Endothelial cell of umbilical vein (primary cell): ENCODE measurements around the gene THAP9. TPM values are rescaled to one million over a fixed set of nuclear protein-coding genes. Genes with fewer than 3 reads are reported as not detected.

Source experiments
- BruUV-seq: library from RNA; stranded (reverse); fragments of 400-500 nt; replicated peaks from 2 replicates; lab custom pipeline; 2021; lab: Mats Ljungman, UMichigan
- CTCF ChIA-PET: fragments of 300-600, 350-600 bp; sonication (Branson Sonifier 250); formaldehyde crosslinking; loops from one replicate; lab custom pipeline; 2021; ENCODE audit warnings: antibody characterized with exemption, inconsistent platforms; lab: Charles Lee
- POLR2A ChIA-PET: fragments of 300-600, 350-600 bp; sonication (Branson Sonifier 250); formaldehyde crosslinking; loops from one replicate; lab custom pipeline; 2021; ENCODE audit warnings: antibody characterized with exemption, inconsistent platforms; lab: Charles Lee
- DNase-seq: peaks from one replicate; pipeline ENCODE4 v3.0.0-alpha.2; 2011; ENCODE audit warnings: low read depth, low spot score
- FAIRE-seq: peaks from 2 replicates; lab custom pipeline; 2011; peaks lifted over from hg19 to GRCh38; lab: Jason Lieb, UNC
- H2AFZ ChIP-seq: 2 replicates; pipeline ENCODE4 v1.6.0; 2012; ENCODE audit warnings: low read depth, low read length, control low read depth, inconsistent platforms
- H3K27ac ChIP-seq: 2 replicates; pipeline ENCODE4 v1.5.1; 2011; ENCODE audit warnings: low read depth, mild to moderate bottlenecking, control low read depth, low read length, moderate library complexity; ENCODE audit not compliant: insufficient read depth
- H3K27me3 ChIP-seq, 2 experiments: 2 replicates each; pipeline versions ENCODE4 v1.6.0 to v1.6.1; 2011; ENCODE audit warnings: low read length in 2 of 2, mixed read lengths in 1 of 2; ENCODE audit not compliant: control insufficient read depth in 2 of 2, insufficient read depth in 2 of 2
- H3K36me3 ChIP-seq, 2 experiments: 2 replicates in 1 of 2; 3 replicates in 1 of 2; pipeline ENCODE4 v1.5.1; 2011; ENCODE audit warnings: low read length in 2 of 2, mild to moderate bottlenecking in 1 of 2, moderate library complexity in 1 of 2; ENCODE audit not compliant: control insufficient read depth in 2 of 2, insufficient read depth in 2 of 2; ENCODE audit errors: extremely low read depth in 1 of 2
- H3K4me1 ChIP-seq: 3 replicates; pipeline ENCODE4 v1.5.1; 2011; ENCODE audit warnings: mild to moderate bottlenecking, low read length; ENCODE audit not compliant: control insufficient read depth, insufficient read depth; ENCODE audit errors: extremely low read depth
- H3K4me2 ChIP-seq: 2 replicates; pipeline ENCODE4 v1.6.1; 2011; ENCODE audit warnings: low read length, control low read depth, mixed read lengths; ENCODE audit not compliant: insufficient read depth
- H3K4me3 ChIP-seq, 3 experiments: fragments of 200-600 bp in 1 of 3; sonication (generic), shearing (Covaris generic) in 1 of 3; replicated peaks in 1 of 3; 2 replicates each; pipeline ENCODE4 v1.5.1; 2011 to 2016; ENCODE audit warnings: control low read depth in 3 of 3, low read length in 3 of 3, mild to moderate bottlenecking in 2 of 3, inconsistent platforms in 1 of 3, low read depth in 1 of 3, moderate library complexity in 1 of 3; ENCODE audit not compliant: insufficient read depth in 1 of 3
- H3K79me2 ChIP-seq: 2 replicates; pipeline ENCODE4 v1.6.0; 2012; ENCODE audit warnings: low read length, inconsistent platforms; ENCODE audit not compliant: control insufficient read depth, insufficient read depth
- H3K9ac ChIP-seq: replicated peaks from 2 replicates; pipeline ENCODE3; 2011; ENCODE audit warnings: low read length, control low read depth; ENCODE audit not compliant: insufficient read depth; ENCODE audit errors: extremely low read depth
- H3K9me1 ChIP-seq: replicated peaks from 3 replicates; pipeline ENCODE4 v1.6.0; 2011; ENCODE audit warnings: mild to moderate bottlenecking, low read length; ENCODE audit not compliant: control insufficient read depth, insufficient read depth; ENCODE audit errors: extremely low read depth
- H3K9me3 ChIP-seq: replicated peaks from 2 replicates; pipeline ENCODE4 v1.5.1; 2012; ENCODE audit warnings: low read length, inconsistent platforms; ENCODE audit not compliant: control insufficient read depth, insufficient read depth
- H4K20me1 ChIP-seq: replicated peaks from 2 replicates; pipeline ENCODE3; 2011; ENCODE audit warnings: mild to moderate bottlenecking, low read length; ENCODE audit not compliant: control insufficient read depth, insufficient read depth; ENCODE audit errors: extremely low read depth
- EZH2 ChIP-seq: IDR thresholded peaks from 2 replicates; pipeline ENCODE4 v1.6.1; 2012; ENCODE audit warnings: borderline replicate concordance, low read depth, mild to moderate bottlenecking, moderate library complexity, low read length, inconsistent platforms; ENCODE audit not compliant: severe bottlenecking
- FOS ChIP-seq: IDR thresholded peaks from 2 replicates; pipeline ENCODE4 v1.6.1; 2011; ENCODE audit warnings: mild to moderate bottlenecking, low read length, moderate library complexity, borderline replicate concordance; ENCODE audit not compliant: insufficient read depth
- GATA2 ChIP-seq: IDR thresholded peaks from 2 replicates; pipeline ENCODE4 v1.7.0; 2011; ENCODE audit warnings: low read depth, mild to moderate bottlenecking, moderate library complexity, mixed read lengths, low read length; ENCODE audit not compliant: insufficient read length, insufficient read depth
- JUN ChIP-seq: IDR thresholded peaks from 2 replicates; pipeline ENCODE4 v1.6.1; 2011; ENCODE audit warnings: borderline replicate concordance, low read depth; ENCODE audit not compliant: insufficient read length, insufficient read depth
- MYC ChIP-seq: IDR thresholded peaks from one replicate; pipeline ENCODE4 v1.6.1; 2011; ENCODE audit warnings: mild to moderate bottlenecking, low read depth, low read length
- POLR2A ChIP-seq: IDR thresholded peaks from 2 replicates; pipeline ENCODE4 v1.6.1; 2012; ENCODE audit warnings: low read depth, mild to moderate bottlenecking, control low read depth, low read length
- POLR2AphosphoS5 ChIP-seq: IDR thresholded peaks from 2 replicates; pipeline ENCODE4 v1.6.1; 2012; ENCODE audit warnings: low read depth, mild to moderate bottlenecking, control low read depth, low read length, moderate library complexity; ENCODE audit not compliant: insufficient read depth
- dilution Hi-C: fragments of 300-500 bp; cut with MboI; formaldehyde crosslinking; loops from one replicate; pipeline ENCODE4 v1.15.0; 2019; ENCODE audit warnings: low sequenced_read_pairs; ENCODE audit not compliant: extremely low pct_ligation_motif_present
- intact Hi-C: fragments of 100-400 bp; cut with micrococcal nuclease; formaldehyde crosslinking; loops from one replicate; pipeline ENCODE4 v1.10.0; 2022
- polyA plus RNA-seq, 4 experiments: library from polyadenylated mRNA; depleted of rRNA in 3 of 4; stranded (reverse) in 3 of 4; unstranded in 1 of 4; fragments of >200 nt; gene quantifications; 2 replicates each; pipeline versions ENCODE4 v1.2.1 to v1.2.3, GENCODE V29; 2011 to 2012; ENCODE audit warnings: missing spikeins in 1 of 4
- total RNA-seq: library from RNA; stranded (reverse); gene quantifications from 2 replicates; pipeline ENCODE4 v1.2.3, GENCODE V29; 2021
- TF ChIP-seq, protein P1 (sequence below), 2 donors: IDR thresholded peaks; 1 replicate in 1 of 2; 2 replicates in 1 of 2; pipeline ENCODE4 v1.5.1; 2011; ENCODE audit warnings: low read length in 2 of 2, mild to moderate bottlenecking in 2 of 2, moderate library complexity in 2 of 2, control low read depth in 1 of 2, inconsistent platforms in 1 of 2, low read depth in 1 of 2; ENCODE audit not compliant: insufficient read depth in 1 of 2; ENCODE audit errors: extremely low read depth in 1 of 2
- TF ChIP-seq, protein P2 (sequence below): IDR thresholded peaks from 2 replicates; pipeline ENCODE4 v1.6.1; 2011; ENCODE audit not compliant: insufficient read depth, insufficient read length

Gene THAP9
- total and polyA plus RNA-seq, 2 donors (not counting 3 experiments of a cell fraction or from before 2014, with no cell fraction given) = 0.86 to 1.7 TPM

DNA sequence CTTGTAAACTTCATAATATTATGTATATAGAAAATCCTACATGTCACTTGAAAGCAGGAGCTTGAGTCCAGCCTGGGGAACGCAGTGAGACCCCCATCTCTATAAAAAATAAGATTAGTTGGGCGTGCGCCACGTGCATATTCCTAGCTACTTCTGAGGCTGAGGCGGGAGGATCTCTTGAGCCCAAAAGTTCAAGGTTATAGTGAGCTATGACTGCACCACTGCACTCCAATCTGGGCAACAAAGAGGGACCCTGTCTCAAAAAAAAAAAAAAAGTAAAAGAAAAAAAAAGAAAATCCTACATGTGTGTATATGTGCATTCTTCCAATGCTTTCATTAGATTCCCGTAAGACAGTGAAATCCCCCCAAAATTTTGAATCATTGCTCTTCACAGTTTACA, 11.2 kb upstream of the THAP9 start:
- intact Hi-C loops (no loop called here), dilution Hi-C loops (no loop called here)
- ChIA-PET POLR2A (interaction anchor here (0.7 kb wide), 1 partner anchor 278 kb away, joined by 7 read pairs; no protein-coding TSS in a partner anchor), CTCF (interaction anchor here (0.6 to 2.4 kb wide), 6 partner anchors 9 to 393 kb away, joined by 3 to 10 read pairs (median 4); partner anchors contain the start of gene THAP9)
- DNase-seq (no peak), FAIRE-seq (no peak)
- H3K4me1 ChIP-seq = peaks cover 27% of the 10 kb centered on the region
- peaks cover 5 to 14% of the 10 kb centered on the region in 2 experiments for H3K36me3 ChIP-seq
- no peaks in the 10 kb centered on the region for H3K27me3 ChIP-seq
- H3K4me2 ChIP-seq = peak overlapping the region; percentile 96
- BruUV-seq = no TSS peak
- peak overlapping the region; percentile 89 for H3K27ac ChIP-seq
- peaks cover 70% of the 10 kb centered on the region for H3K79me2 ChIP-seq
- TF ChIP-seq FOS (no peak), JUN (no peak), EZH2 (no peak), GATA2 (no peak), POLR2AphosphoS5 (no peak), POLR2A (no peak), MYC (no peak)
- TF ChIP-seq, protein P1, sequence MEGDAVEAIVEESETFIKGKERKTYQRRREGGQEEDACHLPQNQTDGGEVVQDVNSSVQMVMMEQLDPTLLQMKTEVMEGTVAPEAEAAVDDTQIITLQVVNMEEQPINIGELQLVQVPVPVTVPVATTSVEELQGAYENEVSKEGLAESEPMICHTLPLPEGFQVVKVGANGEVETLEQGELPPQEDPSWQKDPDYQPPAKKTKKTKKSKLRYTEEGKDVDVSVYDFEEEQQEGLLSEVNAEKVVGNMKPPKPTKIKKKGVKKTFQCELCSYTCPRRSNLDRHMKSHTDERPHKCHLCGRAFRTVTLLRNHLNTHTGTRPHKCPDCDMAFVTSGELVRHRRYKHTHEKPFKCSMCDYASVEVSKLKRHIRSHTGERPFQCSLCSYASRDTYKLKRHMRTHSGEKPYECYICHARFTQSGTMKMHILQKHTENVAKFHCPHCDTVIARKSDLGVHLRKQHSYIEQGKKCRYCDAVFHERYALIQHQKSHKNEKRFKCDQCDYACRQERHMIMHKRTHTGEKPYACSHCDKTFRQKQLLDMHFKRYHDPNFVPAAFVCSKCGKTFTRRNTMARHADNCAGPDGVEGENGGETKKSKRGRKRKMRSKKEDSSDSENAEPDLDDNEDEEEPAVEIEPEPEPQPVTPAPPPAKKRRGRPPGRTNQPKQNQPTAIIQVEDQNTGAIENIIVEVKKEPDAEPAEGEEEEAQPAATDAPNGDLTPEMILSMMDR (IDR thresholded peaks at IDR 0.05; ENCODE audit: extremely low read depth in 1 of 2, insufficient read depth in 1 of 2, low read depth in 1 of 2, low read length in 2 of 2) = no peak
- TF ChIP-seq, protein P2, sequence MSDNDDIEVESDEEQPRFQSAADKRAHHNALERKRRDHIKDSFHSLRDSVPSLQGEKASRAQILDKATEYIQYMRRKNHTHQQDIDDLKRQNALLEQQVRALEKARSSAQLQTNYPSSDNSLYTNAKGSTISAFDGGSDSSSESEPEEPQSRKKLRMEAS = no peak
- H3K9ac ChIP-seq = peak overlapping the region; percentile 93
- no peaks in the 10 kb centered on the region for H3K9me3 ChIP-seq
- peak overlapping the region; percentile 68 to 99 (median 68) for H3K4me3 ChIP-seq
- H3K9me1 ChIP-seq = no peaks in the 10 kb centered on the region
- peaks cover 11% of the 10 kb centered on the region for H4K20me1 ChIP-seq
- H2AFZ ChIP-seq = no peak overlapping the region
